OCI-LY7 (cell line): ENCODE results near the gene JADE3. TPM values are rescaled to one million over a fixed set of nuclear protein-coding genes. Genes with fewer than 3 reads are reported as not detected.
"Not testable (repeated sequence)": the region's sequence is repeated elsewhere in the genome, so short reads cannot be mapped to it uniquely, and the experiment has no call there.

Experiments used
- BruUV-seq: library from RNA; stranded (reverse); fragments of 400-500 nt; replicated peaks from 2 replicates; lab custom pipeline; 2021; lab: Mats Ljungman, UMichigan
- CTCF ChIA-PET: fragments of 300-600 bp; sonication (Branson Sonifier 250); formaldehyde crosslinking; loops from one replicate; lab custom pipeline; 2022; ENCODE audit warnings: antibody characterized with exemption; ENCODE audit not compliant: unreplicated experiment; lab: Charles Lee
- POLR2A ChIA-PET: fragments of 300-600 bp; sonication (Branson Sonifier 250); formaldehyde crosslinking; loops from one replicate; lab custom pipeline; 2022; ENCODE audit warnings: antibody characterized with exemption; lab: Charles Lee
- DNase-seq: peaks from one replicate; pipeline ENCODE4 v3.0.0-alpha.2; 2015; ENCODE audit warnings: low spot score
- H2AFZ ChIP-seq: fragments of 200-600 bp; sonication (generic), shearing (Covaris generic); 2 replicates; pipeline ENCODE4 v1.6.1; 2014; ENCODE audit warnings: mild to moderate bottlenecking, antibody characterized with exemption, low read length, moderate library complexity
- H3K27ac ChIP-seq: fragments of 200-600 bp; sonication (generic); 2 replicates; pipeline ENCODE4 v1.5.1; 2014; ENCODE audit warnings: mixed run types, low read depth, mild to moderate bottlenecking, moderate library complexity, low read length, inconsistent platforms; ENCODE audit not compliant: poor library complexity, severe bottlenecking
- H3K36me3 ChIP-seq: fragments of 200-600 bp; sonication (generic); 2 replicates; pipeline ENCODE4 v1.6.1; 2014; ENCODE audit warnings: mild to moderate bottlenecking, antibody characterized with exemption, low read length, moderate library complexity, mixed read lengths; ENCODE audit not compliant: insufficient read depth
- H3K4me1 ChIP-seq: fragments of 200-600 bp; sonication (generic); 2 replicates; pipeline ENCODE4 v1.5.1; 2014; ENCODE audit warnings: mild to moderate bottlenecking, low read length; ENCODE audit not compliant: insufficient read depth, poor library complexity, severe bottlenecking
- H3K4me2 ChIP-seq: fragments of 200-600 bp; sonication (generic); 2 replicates; pipeline ENCODE4 v1.6.1; 2014; ENCODE audit warnings: mild to moderate bottlenecking, low read length
- H3K4me3 ChIP-seq: fragments of 200-600 bp; sonication (generic); 2 replicates; pipeline ENCODE4 v1.5.1; 2014; ENCODE audit warnings: mild to moderate bottlenecking, low read depth, low read length; ENCODE audit not compliant: poor library complexity, severe bottlenecking
- H3K79me2 ChIP-seq: fragments of 200-600 bp; sonication (generic); 2 replicates; pipeline ENCODE4 v1.6.1; 2016; ENCODE audit warnings: low read depth, mild to moderate bottlenecking, low read length, moderate library complexity, mixed read lengths; ENCODE audit not compliant: insufficient read depth
- H3K9me2 ChIP-seq: fragments of 200-600 bp; sonication (generic); 2 replicates; pipeline ENCODE4 v1.6.1; 2016; ENCODE audit warnings: mild to moderate bottlenecking, low read length, mixed read lengths; ENCODE audit not compliant: insufficient read depth
- H3K9me3 ChIP-seq: fragments of 200-600 bp; sonication (generic); 2 replicates; pipeline ENCODE4 v1.6.1; 2014; ENCODE audit warnings: mild to moderate bottlenecking, mixed run types, low read length, mixed read lengths
- H4K20me1 ChIP-seq: fragments of 200-600 bp; sonication (generic); 2 replicates; pipeline ENCODE4 v1.6.1; 2014; ENCODE audit warnings: mild to moderate bottlenecking, antibody characterized with exemption, low read length, moderate library complexity, mixed read lengths; ENCODE audit not compliant: insufficient read depth
- EZH2phosphoT487 ChIP-seq: fragments of 200-600 bp; sonication (generic); IDR thresholded peaks from 2 replicates; pipeline ENCODE4 v1.6.1; 2018; ENCODE audit warnings: low read depth, borderline replicate concordance, mild to moderate bottlenecking, mixed run types, antibody characterized with exemption, low read length, moderate library complexity, mixed read lengths
- intact Hi-C: fragments of 100-400 bp; cut with micrococcal nuclease; formaldehyde crosslinking; loops from one replicate; pipeline ENCODE4 v1.10.0; 2022; ENCODE audit not compliant: unreplicated experiment
- total RNA-seq, 2 experiments: library from RNA; depleted of rRNA in 1 of 2; stranded (reverse); fragments of >200 nt in 1 of 2; shearing (Covaris generic) in 1 of 2; gene quantifications; 2 replicates each; pipeline ENCODE4 v1.2.3, GENCODE V29; 2014 to 2022
- TF ChIP-seq, protein P1 (sequence below): fragments of 200-600 bp; sonication (generic); conservative IDR thresholded peaks from 2 replicates; pipeline ENCODE4 v1.5.1; 2014; ENCODE audit warnings: mild to moderate bottlenecking, antibody characterized with exemption, low read length, moderate library complexity, mixed read lengths

The JADE3 gene
- total RNA-seq, 2 experiments from 2014 or later = 6.1 to 10.7 TPM

DNA sequence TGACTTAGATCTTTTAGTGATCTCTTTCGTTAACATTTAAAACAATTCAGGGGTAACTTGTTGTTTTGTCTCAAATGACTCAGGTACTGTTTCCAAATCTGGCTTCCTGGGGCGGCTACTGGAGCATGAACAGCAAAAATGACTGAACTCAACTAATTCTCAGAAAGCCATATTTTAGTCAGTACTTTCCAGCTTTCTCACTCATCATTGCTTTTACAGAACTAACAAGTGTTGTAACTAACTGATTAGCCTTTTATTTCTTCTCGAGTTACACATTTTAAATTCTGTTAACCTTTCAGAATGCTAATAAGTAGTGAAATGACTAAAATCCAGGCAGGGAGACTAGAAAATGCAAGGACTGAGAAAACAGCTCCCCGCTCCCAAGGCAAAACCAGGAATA is 55.3 kb downstream of the JADE3 start:
- ChIA-PET POLR2A (no interaction called here), CTCF (no interaction called here)

DNA sequence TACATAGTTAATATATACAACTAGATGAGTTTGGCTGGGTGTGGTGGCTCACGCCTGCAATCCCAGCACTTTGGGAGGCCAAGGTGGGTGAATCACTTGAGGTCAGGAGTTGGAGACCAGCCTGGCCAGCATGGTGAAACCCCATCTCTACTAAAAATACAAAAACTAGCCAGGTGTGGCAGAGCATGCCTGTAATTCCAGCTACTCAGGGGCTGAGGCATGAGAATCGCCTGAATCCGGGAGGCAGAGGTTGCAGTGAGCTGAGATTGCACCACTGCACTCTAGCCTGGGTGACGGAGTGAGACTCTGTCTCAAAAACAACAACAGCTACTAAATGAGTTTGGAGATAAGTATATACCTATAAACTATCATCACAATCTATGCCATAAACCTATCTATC is 64.8 kb downstream of the JADE3 start:
- H3K4me2 ChIP-seq, H3K9me3 ChIP-seq, H3K36me3 ChIP-seq, H3K4me1 ChIP-seq, BruUV-seq, POLR2A ChIA-PET, intact Hi-C loops, H4K20me1 ChIP-seq, H3K4me3 ChIP-seq, H3K79me2 ChIP-seq, H3K27ac ChIP-seq, H3K9me2 ChIP-seq, DNase-seq, CTCF ChIA-PET, H2AFZ ChIP-seq: not testable (repeated sequence)

More for the DNA sequence above, 55.3 kb downstream of the JADE3 start:
- Histone ChIP-seq H4K20me1 (no peaks in the 10 kb centered on the region), H3K9me2 (no peaks in the 10 kb centered on the region), H3K9me3 (no peaks in the 10 kb centered on the region), H3K79me2 (no peaks in the 10 kb centered on the region), H3K4me1 (peaks cover 79% of the 10 kb centered on the region), H3K4me2 (peak overlapping the region; percentile 67), H2AFZ (no peak overlapping the region), H3K36me3 (no peaks in the 10 kb centered on the region), H3K27ac (peak overlapping the region; percentile 25), H3K4me3 (peak overlapping the region; percentile 48)
- intact Hi-C loops = loop anchor here (5.0 kb wide), 1 partner anchor 210 kb away; the partner anchor contains the start of gene SLC9A7
- peak; percentile 33 for DNase-seq
- no peak for TF ChIP-seq EZH2phosphoT487
- TF ChIP-seq, protein P1, sequence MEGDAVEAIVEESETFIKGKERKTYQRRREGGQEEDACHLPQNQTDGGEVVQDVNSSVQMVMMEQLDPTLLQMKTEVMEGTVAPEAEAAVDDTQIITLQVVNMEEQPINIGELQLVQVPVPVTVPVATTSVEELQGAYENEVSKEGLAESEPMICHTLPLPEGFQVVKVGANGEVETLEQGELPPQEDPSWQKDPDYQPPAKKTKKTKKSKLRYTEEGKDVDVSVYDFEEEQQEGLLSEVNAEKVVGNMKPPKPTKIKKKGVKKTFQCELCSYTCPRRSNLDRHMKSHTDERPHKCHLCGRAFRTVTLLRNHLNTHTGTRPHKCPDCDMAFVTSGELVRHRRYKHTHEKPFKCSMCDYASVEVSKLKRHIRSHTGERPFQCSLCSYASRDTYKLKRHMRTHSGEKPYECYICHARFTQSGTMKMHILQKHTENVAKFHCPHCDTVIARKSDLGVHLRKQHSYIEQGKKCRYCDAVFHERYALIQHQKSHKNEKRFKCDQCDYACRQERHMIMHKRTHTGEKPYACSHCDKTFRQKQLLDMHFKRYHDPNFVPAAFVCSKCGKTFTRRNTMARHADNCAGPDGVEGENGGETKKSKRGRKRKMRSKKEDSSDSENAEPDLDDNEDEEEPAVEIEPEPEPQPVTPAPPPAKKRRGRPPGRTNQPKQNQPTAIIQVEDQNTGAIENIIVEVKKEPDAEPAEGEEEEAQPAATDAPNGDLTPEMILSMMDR = no peak
- BruUV-seq = no TSS peak

- POLR2A ChIA-PET = no interaction called here
- Histone ChIP-seq H4K20me1 (no peaks in the 10 kb centered on the region), H3K9me3 (no peaks in the 10 kb centered on the region), H3K4me1 (no peaks in the 10 kb centered on the region), H2AFZ (0 out of 2 replicates have a peak overlapping the region, but pooled peaks have one; percentile 39), H3K79me2 (no peaks in the 10 kb centered on the region), H3K4me2 (no peak overlapping the region), H3K36me3 (no peaks in the 10 kb centered on the region), H3K27ac (no peak overlapping the region), H3K4me3 (no peak overlapping the region), H3K9me2 (no peaks in the 10 kb centered on the region)
- BruUV-seq = no TSS peak
- TF ChIP-seq, protein P1 = peak; percentile 82
- TF ChIP-seq EZH2phosphoT487 = no peak
- DNase-seq = peak; percentile 81
- intact Hi-C loops = loop anchor here (1.0 kb wide), 2 partner anchors 66 to 75 kb away; partner anchors contain the start of gene JADE3
- CTCF ChIA-PET = interaction anchor here (0.6 kb wide), 1 partner anchor 21 kb away, joined by 3 read pairs; no protein-coding TSS in a partner anchor
Measured at GRCh38 chrX:46978341-46979291, 66.4 kb downstream of the JADE3 start.
